IMR-90 (cell line): ENCODE measurements around the gene MAPK8IP3. TPM values are rescaled to one million over a fixed set of nuclear protein-coding genes. Genes with fewer than 3 reads are reported as not detected.

Experiments
- ATAC-seq: fragments of 200-7000 bp; cut with Tn5 transposase; 2 replicates; pipeline ENCODE4 v1.9.1; 2020; ENCODE audit warnings: low read depth, mild to moderate bottlenecking, moderate library complexity
- BruUV-seq: library from RNA; stranded (reverse); fragments of 400-500 nt; replicated peaks from 2 replicates; lab custom pipeline; 2021; lab: Mats Ljungman, UMichigan
- CTCF ChIA-PET: fragments of 300-600 bp; formaldehyde crosslinking; extraction: SDS; loops from one replicate; lab custom pipeline; 2021; ENCODE audit warnings: antibody characterized with exemption; lab: Yijun Ruan, JAX
- POLR2A ChIA-PET: fragments of 300-600 bp; sonication (Branson Sonifier 250); formaldehyde crosslinking; loops from one replicate; lab custom pipeline; 2022; ENCODE audit warnings: antibody characterized with exemption; ENCODE audit not compliant: unreplicated experiment; lab: Charles Lee
- DNase-seq: peaks from one replicate; pipeline ENCODE4 v3.0.0; 2013
- H2AFZ ChIP-seq: replicated peaks from 2 replicates; pipeline ENCODE3; 2013; ENCODE audit warnings: low read length, mild to moderate bottlenecking; ENCODE audit not compliant: poor library complexity
- H2AK5ac ChIP-seq: 2 replicates; pipeline ENCODE4 v1.6.1; 2013; ENCODE audit warnings: low read depth, low read length, inconsistent platforms
- H2AK9ac ChIP-seq: replicated peaks from 2 replicates; pipeline ENCODE3; 2013; ENCODE audit warnings: mild to moderate bottlenecking, low read depth, low read length, moderate library complexity; ENCODE audit not compliant: poor library complexity
- H2BK120ac ChIP-seq: 2 replicates; pipeline ENCODE4 v1.6.1; 2013; ENCODE audit warnings: low read depth, low read length, inconsistent platforms
- H2BK15ac ChIP-seq: 3 replicates; pipeline ENCODE4 v1.6.1; 2013; ENCODE audit warnings: low read depth, low read length, inconsistent platforms
- H2BK20ac ChIP-seq: 2 replicates; pipeline ENCODE4 v1.6.1; 2013; ENCODE audit warnings: low read depth, mild to moderate bottlenecking, inconsistent platforms, low read length, moderate library complexity
- H2BK5ac ChIP-seq: 2 replicates; pipeline ENCODE4 v1.6.1; 2013; ENCODE audit warnings: mild to moderate bottlenecking, low read depth, low read length, inconsistent platforms; ENCODE audit not compliant: poor library complexity, severe bottlenecking
- H3K14ac ChIP-seq: replicated peaks from 2 replicates; pipeline ENCODE4 v1.6.1; 2013; ENCODE audit warnings: low read depth, low read length, inconsistent platforms
- H3K18ac ChIP-seq: 2 replicates; pipeline ENCODE4 v1.6.1; 2013; ENCODE audit warnings: low read depth, low read length, control low read depth
- H3K23ac ChIP-seq: 2 replicates; pipeline ENCODE4 v1.6.1; 2013; ENCODE audit warnings: low read depth, low read length, inconsistent platforms
- H3K27ac ChIP-seq: 2 replicates; pipeline ENCODE4 v1.5.1; 2013; ENCODE audit warnings: mild to moderate bottlenecking, control low read depth, low read length; ENCODE audit not compliant: insufficient read depth
- H3K27me3 ChIP-seq: 2 replicates; pipeline ENCODE4 v1.6.1; 2013; ENCODE audit warnings: low read length; ENCODE audit not compliant: control insufficient read depth, insufficient read depth
- H3K36me3 ChIP-seq: 2 replicates; pipeline ENCODE4 v1.6.1; 2013; ENCODE audit warnings: low read length, mixed read lengths; ENCODE audit not compliant: control insufficient read depth, insufficient read depth
- H3K4ac ChIP-seq: 2 replicates; pipeline ENCODE4 v1.6.1; 2013; ENCODE audit warnings: low read depth, low read length, inconsistent platforms
- H3K4me1 ChIP-seq: 2 replicates; pipeline ENCODE4 v1.6.1; 2013; ENCODE audit warnings: low read length, mixed read lengths; ENCODE audit not compliant: control insufficient read depth, insufficient read depth
- H3K4me2 ChIP-seq: 2 replicates; pipeline ENCODE4 v1.6.1; 2013; ENCODE audit warnings: low read depth, mild to moderate bottlenecking, control low read depth, low read length, moderate library complexity
- H3K4me3 ChIP-seq: 2 replicates; pipeline ENCODE4 v1.5.1; 2013; ENCODE audit warnings: low read depth, mild to moderate bottlenecking, control low read depth, low read length, moderate library complexity; ENCODE audit not compliant: insufficient read depth
- H3K56ac ChIP-seq: 2 replicates; pipeline ENCODE4 v1.6.1; 2013; ENCODE audit warnings: low read length, inconsistent platforms; ENCODE audit not compliant: insufficient read depth; ENCODE audit errors: extremely low read depth
- H3K79me1 ChIP-seq, 2 experiments: 2 replicates each; pipeline ENCODE4 v1.6.1; 2013; ENCODE audit warnings: low read length in 2 of 2, inconsistent platforms in 1 of 2, low read depth in 1 of 2
- H3K9ac ChIP-seq: 2 replicates; pipeline ENCODE4 v1.6.1; 2013; ENCODE audit warnings: low read depth, low read length, control low read depth
- H3K9me1 ChIP-seq: 2 replicates; pipeline ENCODE4 v1.6.1; 2013; ENCODE audit warnings: low read length, inconsistent platforms; ENCODE audit not compliant: insufficient read depth
- H3K9me3 ChIP-seq: 2 replicates; pipeline ENCODE4 v1.6.1; 2013; ENCODE audit warnings: low read length; ENCODE audit not compliant: control insufficient read depth, insufficient read depth
- H4K20me1 ChIP-seq: 2 replicates; pipeline ENCODE4 v1.6.1; 2013; ENCODE audit warnings: low read length, inconsistent platforms; ENCODE audit not compliant: insufficient read depth
- H4K5ac ChIP-seq: 2 replicates; pipeline ENCODE4 v1.6.1; 2013; ENCODE audit warnings: mild to moderate bottlenecking, low read depth, low read length, control low read depth
- H4K8ac ChIP-seq, 2 experiments: 2 replicates each; pipeline ENCODE4 v1.6.1; 2013; ENCODE audit warnings: low read depth in 2 of 2, low read length in 2 of 2, control low read depth in 1 of 2, inconsistent platforms in 1 of 2
- H4K91ac ChIP-seq: 2 replicates; pipeline ENCODE4 v1.6.1; 2013; ENCODE audit warnings: low read depth, low read length, inconsistent platforms; ENCODE audit not compliant: insufficient read depth
- NFE2L2 ChIP-seq: fragments of 150-350 bp; IDR thresholded peaks from 2 replicates; pipeline ENCODE4 v1.6.1; 2016; ENCODE audit warnings: low read depth, mild to moderate bottlenecking, low read length
- RAD21 ChIP-seq: IDR thresholded peaks from 2 replicates; pipeline ENCODE4 v1.6.1; 2012; ENCODE audit warnings: low read length, improper control_type of control experiment
- RFX5 ChIP-seq: IDR thresholded peaks from 2 replicates; pipeline ENCODE4 v1.8.0; 2012; ENCODE audit warnings: low read depth, mild to moderate bottlenecking, low read length, moderate library complexity
- whole genome bisulfite sequencing, 2 experiments: methylation state at CpG; one replicate each; pipeline versions ENCODE4 v1.1.5 to v1.1.7; 2013; ENCODE audit warnings: missing lambda C conversion rate in 2 of 2; ENCODE audit not compliant: insufficient read length in 1 of 2; ENCODE audit errors: extremely low coverage in 2 of 2; 5-methylcytosine and 5-hydroxymethylcytosine counted together
- dilution Hi-C: fragments of 300-500 bp; cut with HindIII; formaldehyde crosslinking; loops from one replicate; pipeline ENCODE4 v1.14.3; 2018; ENCODE audit warnings: low sequenced_read_pairs; ENCODE audit not compliant: unreplicated experiment
- in situ Hi-C: fragments of 300-500 bp; cut with MboI; formaldehyde crosslinking; loops from 3 replicates; pipeline ENCODE4 v1.14.3; 2019; ENCODE audit warnings: low sequenced_read_pairs, inconsistent platforms, mixed read lengths
- intact Hi-C: fragments of 100-400 bp; cut with micrococcal nuclease; formaldehyde crosslinking; loops from 2 replicates; pipeline ENCODE4 v1.10.0; 2022
- polyA plus RNA-seq, 3 experiments: library from polyadenylated mRNA; depleted of rRNA; stranded (reverse); fragments of >200 nt; gene quantifications; 2 replicates each; pipeline ENCODE4 v1.2.3, GENCODE V29; 2012; ENCODE audit warnings: low replicate concordance in 1 of 3
- total RNA-seq: library from RNA; depleted of rRNA; stranded (reverse); fragments of >200 nt; gene quantifications from 2 replicates; pipeline ENCODE4 v1.2.3, GENCODE V29; 2012

Gene MAPK8IP3
- total and polyA plus RNA-seq, 2 of the 4 experiments (the other 2 are of a cell fraction), result 17.0 to 69.1 TPM

- intact Hi-C loops, result no loop called here
- H4K8ac ChIP-seq, result no peak overlapping the region
- no peak overlapping the region for H2BK5ac ChIP-seq
- no peak overlapping the region for H3K23ac ChIP-seq
- no peak overlapping the region for H3K18ac ChIP-seq
- H3K9ac ChIP-seq, result no peak overlapping the region
- H3K9me1 ChIP-seq, result no peaks in the 10 kb centered on the region
- no peak overlapping the region for H3K4ac ChIP-seq
- DNase-seq, result no peak
- no peak for ATAC-seq
- peaks cover 22% of the 10 kb centered on the region for H4K20me1 ChIP-seq
- dilution Hi-C loops, result no loop called here
- no peak overlapping the region for H4K91ac ChIP-seq
- ChIA-PET POLR2A (no interaction called here), CTCF (no interaction called here)
- H2AFZ ChIP-seq, result no peak overlapping the region
- no peak overlapping the region for H2BK15ac ChIP-seq
- H3K27ac ChIP-seq, result no peak overlapping the region
- H3K9me3 ChIP-seq, result no peaks in the 10 kb centered on the region
- H3K4me1 ChIP-seq, result peaks cover 5% of the 10 kb centered on the region
- no peak overlapping the region for H3K56ac ChIP-seq
- TF ChIP-seq RAD21, result no peak
- no peak for TF ChIP-seq NFE2L2
- TF ChIP-seq RFX5, result no peak
- no peak overlapping the region for H3K4me3 ChIP-seq
- no peak overlapping the region for H2BK120ac ChIP-seq
- H3K36me3 ChIP-seq, result peaks cover 64% of the 10 kb centered on the region
- WGBS, 2 experiments, result 96% methylated on average over 13 of the region's 42 CpGs; no CpG with 5 or more reads in 1 of the 2 experiments
- in situ Hi-C loops, result no loop called here
- H2AK9ac ChIP-seq, result no peak overlapping the region
- no TSS peak for BruUV-seq
- no peak overlapping the region for H3K4me2 ChIP-seq
- H2AK5ac ChIP-seq, result no peak overlapping the region
- H3K14ac ChIP-seq, result no peak overlapping the region
- no peaks in the 10 kb centered on the region for H3K27me3 ChIP-seq
- peaks cover 7 to 25% of the 10 kb centered on the region in 2 experiments; a peak in 3 of 4 replicates for H3K79me1 ChIP-seq
- no peak overlapping the region for H2BK20ac ChIP-seq
- no peak overlapping the region for H4K5ac ChIP-seq
Measured at GRCh38 chr16:1767116-1767994, 61.4 kb downstream of the MAPK8IP3 start.
